BE2C (cell line): ENCODE measurements around the gene NPY5R.

Experiments
- DNase-seq: peaks from one replicate; pipeline ENCODE4 v3.0.0-alpha.2; 2020
- H3K27me3 ChIP-seq: fragments of 250-450 bp; sonication (Bioruptor Pico); 2 replicates; pipeline ENCODE4 v1.5.1; 2020; ENCODE audit warnings: mild to moderate bottlenecking
- H3K36me3 ChIP-seq: fragments of 250-450 bp; sonication (Bioruptor Pico); 2 replicates; pipeline ENCODE4 v1.5.1; 2020; ENCODE audit warnings: mild to moderate bottlenecking
- H3K4me1 ChIP-seq: fragments of 250-450 bp; sonication (Bioruptor Pico); 2 replicates; pipeline ENCODE4 v1.5.1; 2020
- H3K4me3 ChIP-seq: 2 replicates; pipeline ENCODE4 v1.5.1; 2011; ENCODE audit warnings: low read depth, low read length
- H3K9me3 ChIP-seq: fragments of 250-450 bp; sonication (Bioruptor Pico); 2 replicates; pipeline ENCODE4 v1.5.1; 2020
- TF ChIP-seq, protein P1 (sequence below): IDR thresholded peaks from 2 replicates; pipeline ENCODE4 v1.5.1; 2012; ENCODE audit warnings: mild to moderate bottlenecking, low read depth, low read length

Gene NPY5R

DNA sequence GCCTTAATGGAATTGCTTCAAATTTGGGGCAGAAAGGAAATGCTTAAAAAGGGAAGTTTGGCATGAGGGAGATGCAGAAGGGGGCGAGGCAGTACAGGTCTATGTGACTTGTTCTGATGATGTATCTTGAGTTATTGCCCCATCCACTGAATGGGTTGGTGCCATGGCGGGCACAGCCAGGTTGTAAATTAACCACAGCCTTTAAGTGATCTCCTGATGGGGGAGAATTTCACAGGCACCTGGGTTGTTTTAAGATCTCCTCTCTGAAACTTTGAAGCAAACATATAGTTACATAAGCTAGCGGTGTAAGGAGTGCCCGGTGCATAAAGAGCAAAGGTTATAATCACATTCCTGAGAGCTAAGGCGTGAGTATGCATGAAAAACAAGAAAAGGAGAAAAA, 37.0 kb downstream of the NPY5R start:
- H3K9me3 ChIP-seq, result no peaks in the 10 kb centered on the region
- no peaks in the 10 kb centered on the region for H3K27me3 ChIP-seq
- TF ChIP-seq, protein P1, sequence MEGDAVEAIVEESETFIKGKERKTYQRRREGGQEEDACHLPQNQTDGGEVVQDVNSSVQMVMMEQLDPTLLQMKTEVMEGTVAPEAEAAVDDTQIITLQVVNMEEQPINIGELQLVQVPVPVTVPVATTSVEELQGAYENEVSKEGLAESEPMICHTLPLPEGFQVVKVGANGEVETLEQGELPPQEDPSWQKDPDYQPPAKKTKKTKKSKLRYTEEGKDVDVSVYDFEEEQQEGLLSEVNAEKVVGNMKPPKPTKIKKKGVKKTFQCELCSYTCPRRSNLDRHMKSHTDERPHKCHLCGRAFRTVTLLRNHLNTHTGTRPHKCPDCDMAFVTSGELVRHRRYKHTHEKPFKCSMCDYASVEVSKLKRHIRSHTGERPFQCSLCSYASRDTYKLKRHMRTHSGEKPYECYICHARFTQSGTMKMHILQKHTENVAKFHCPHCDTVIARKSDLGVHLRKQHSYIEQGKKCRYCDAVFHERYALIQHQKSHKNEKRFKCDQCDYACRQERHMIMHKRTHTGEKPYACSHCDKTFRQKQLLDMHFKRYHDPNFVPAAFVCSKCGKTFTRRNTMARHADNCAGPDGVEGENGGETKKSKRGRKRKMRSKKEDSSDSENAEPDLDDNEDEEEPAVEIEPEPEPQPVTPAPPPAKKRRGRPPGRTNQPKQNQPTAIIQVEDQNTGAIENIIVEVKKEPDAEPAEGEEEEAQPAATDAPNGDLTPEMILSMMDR, result no peak
- H3K4me3 ChIP-seq, result no peak overlapping the region
- no peaks in the 10 kb centered on the region for H3K36me3 ChIP-seq
- DNase-seq, result no peak
- H3K4me1 ChIP-seq, result no peaks in the 10 kb centered on the region

DNA sequence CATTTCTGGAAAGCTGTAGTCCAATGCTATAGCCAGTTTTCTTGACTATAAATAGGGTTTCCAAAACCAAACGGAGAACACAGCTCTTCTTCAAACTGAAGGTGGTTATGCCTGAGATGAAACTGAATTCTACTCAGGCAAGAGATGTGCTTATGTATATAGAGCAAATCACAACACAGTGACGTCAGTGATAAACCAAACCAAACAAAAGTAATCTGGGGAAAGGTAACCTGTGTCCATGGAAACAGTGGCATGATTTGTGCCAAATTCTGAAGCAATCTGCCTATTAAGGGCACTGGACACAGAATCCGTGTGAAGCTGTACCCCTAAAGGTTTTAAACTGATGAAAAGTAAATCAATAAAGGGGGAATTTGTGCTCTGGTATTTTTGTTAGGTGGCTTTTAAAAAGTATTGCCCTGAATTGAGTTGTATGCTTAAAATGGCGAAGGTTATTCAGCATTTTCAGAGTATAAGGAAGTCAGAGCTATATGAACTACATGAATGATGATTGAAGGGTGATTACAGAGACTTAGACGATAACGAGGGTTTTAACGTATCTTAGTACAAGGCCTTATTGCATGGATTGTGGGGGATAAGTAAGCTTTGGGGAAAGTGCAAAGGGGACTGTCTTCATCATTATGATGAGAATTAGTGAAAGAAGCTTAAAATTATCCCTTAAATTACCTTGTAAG, 38.6 kb downstream of the NPY5R start:
- no peak for DNase-seq
- TF ChIP-seq, protein P1, result no peak
- H3K4me1 ChIP-seq, result no peaks in the 10 kb centered on the region
- H3K27me3 ChIP-seq, result no peaks in the 10 kb centered on the region
- H3K36me3 ChIP-seq, result no peaks in the 10 kb centered on the region
- no peak overlapping the region for H3K4me3 ChIP-seq
- H3K9me3 ChIP-seq, result no peaks in the 10 kb centered on the region

DNA sequence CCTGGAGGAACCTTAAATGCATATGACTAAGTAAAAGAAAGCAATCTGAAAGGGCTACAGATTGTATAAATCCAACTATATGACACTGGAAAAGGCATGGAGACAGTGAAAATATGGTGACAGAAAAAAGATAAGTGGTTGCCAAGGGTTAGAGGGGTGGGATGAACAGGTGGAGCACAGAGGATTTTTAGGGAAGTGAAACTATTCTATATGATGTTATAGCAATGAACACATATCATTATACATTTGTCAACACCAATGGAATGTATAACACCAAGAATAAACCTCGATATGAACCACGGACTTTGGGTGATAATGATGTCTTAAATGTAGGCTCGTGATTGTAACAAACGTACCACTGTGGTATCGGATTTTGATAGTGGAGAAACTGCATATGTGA, 40.7 kb downstream of the NPY5R start:
- TF ChIP-seq, protein P1, result no peak
- DNase-seq, result no peak
- no peaks in the 10 kb centered on the region for H3K36me3 ChIP-seq
- H3K4me1 ChIP-seq, result no peaks in the 10 kb centered on the region
- no peaks in the 10 kb centered on the region for H3K27me3 ChIP-seq
- no peaks in the 10 kb centered on the region for H3K9me3 ChIP-seq
- no peak overlapping the region for H3K4me3 ChIP-seq

DNA sequence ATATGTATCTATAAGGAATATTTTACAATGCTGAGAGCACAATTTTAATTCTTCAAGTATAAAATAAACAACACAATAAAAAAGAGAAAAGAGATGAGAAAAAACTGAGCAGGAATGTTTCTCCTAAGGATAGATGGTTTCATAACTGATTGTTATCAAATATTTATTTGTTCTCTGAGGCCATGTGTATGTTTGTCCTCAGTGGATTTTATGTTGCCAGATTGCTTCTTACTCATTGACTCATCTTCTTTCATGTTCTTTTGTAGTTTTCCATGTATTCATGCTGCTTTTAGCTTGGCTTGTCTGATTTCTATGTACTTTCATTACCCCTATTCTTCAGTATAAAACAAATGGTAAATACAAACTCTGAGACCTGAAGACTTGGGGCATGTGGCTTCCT, 41.2 kb downstream of the NPY5R start:
- H3K27me3 ChIP-seq, result no peaks in the 10 kb centered on the region
- TF ChIP-seq, protein P1, result no peak
- no peaks in the 10 kb centered on the region for H3K9me3 ChIP-seq
- no peak for DNase-seq
- no peak overlapping the region for H3K4me3 ChIP-seq
- H3K36me3 ChIP-seq, result no peaks in the 10 kb centered on the region
- no peaks in the 10 kb centered on the region for H3K4me1 ChIP-seq

DNA sequence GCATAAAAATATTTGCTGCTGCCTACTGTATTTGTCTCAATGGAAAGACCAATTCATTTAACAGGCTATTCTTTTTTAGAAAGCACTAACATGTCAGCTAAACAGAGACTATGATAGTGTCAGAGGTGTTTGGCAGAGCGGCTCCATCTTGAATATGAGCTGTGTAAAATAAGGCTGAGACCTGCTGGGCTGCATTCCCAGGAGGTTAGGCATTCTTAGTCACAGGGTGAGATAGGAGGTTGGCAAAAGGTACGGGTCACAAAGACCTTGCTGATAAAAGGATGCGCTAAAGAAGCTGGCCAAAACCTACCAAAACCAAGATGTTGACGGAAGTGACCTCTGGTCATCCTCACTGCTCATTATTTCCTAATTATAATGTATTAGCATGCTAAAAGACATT, 41.8 kb downstream of the NPY5R start:
- no peaks in the 10 kb centered on the region for H3K9me3 ChIP-seq
- no peaks in the 10 kb centered on the region for H3K36me3 ChIP-seq
- no peak for DNase-seq
- no peaks in the 10 kb centered on the region for H3K27me3 ChIP-seq
- no peaks in the 10 kb centered on the region for H3K4me1 ChIP-seq
- TF ChIP-seq, protein P1, result no peak
- no peak overlapping the region for H3K4me3 ChIP-seq

DNA sequence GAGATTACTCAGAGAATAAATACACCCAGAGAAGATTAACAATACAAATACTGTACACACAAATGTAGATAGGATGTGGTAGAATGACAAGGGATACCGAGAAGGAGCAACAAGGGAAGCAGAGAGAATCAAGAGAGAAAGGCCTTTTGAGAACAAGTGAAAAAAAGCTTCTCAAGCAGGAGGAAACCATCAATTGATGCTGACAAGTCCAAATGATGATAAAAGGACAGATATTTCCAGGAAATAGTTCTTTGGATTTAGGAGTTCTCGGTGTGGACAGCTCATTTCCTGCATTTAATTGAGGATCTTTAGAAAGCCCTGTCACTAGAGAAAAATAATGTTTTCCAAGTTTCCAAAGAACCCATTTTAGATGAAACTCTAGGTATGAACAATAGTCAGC, 48.1 kb downstream of the NPY5R start:
- Histone ChIP-seq H3K27me3 (no peaks in the 10 kb centered on the region), H3K36me3 (no peaks in the 10 kb centered on the region), H3K4me3 (no peak overlapping the region), H3K4me1 (no peaks in the 10 kb centered on the region), H3K9me3 (no peaks in the 10 kb centered on the region)
- TF ChIP-seq, protein P1, result no peak
- no peak for DNase-seq
